ENCODE measurements around the gene KLRC4. TPM values are rescaled to one million over a fixed set of nuclear protein-coding genes. Genes with fewer than 3 reads are reported as not detected.

The KLRC4 gene
- total and polyA plus RNA-seq, 2 donors (not counting 1 experiment from before 2014, with no cell fraction given): not detected

- H3K4me1 ChIP-seq (ENCODE audit: control insufficient read depth in 2 of 2, insufficient read depth in 2 of 2, low read length in 2 of 2): peaks cover 10% of the 10 kb centered on the region in 2 donors
- H3K36me3 ChIP-seq (replicated peaks in 1 of 2; ENCODE audit: control extremely low read depth in 1 of 2, control insufficient read depth in 1 of 2, extremely low read depth in 1 of 2, insufficient read depth in 2 of 2, low read length in 1 of 2): no peaks in the 10 kb centered on the region
- H3K27me3 ChIP-seq (replicated peaks in 1 of 4; ENCODE audit: control extremely low read depth in 1 of 4, control insufficient read depth in 3 of 4, insufficient read depth in 4 of 4, low read length in 3 of 4): no peaks in the 10 kb centered on the region
- H4K20me1 ChIP-seq (ENCODE audit: control insufficient read depth, insufficient read depth, low read length, poor library complexity, severe bottlenecking): no peaks in the 10 kb centered on the region
- intact Hi-C loops (cut with micrococcal nuclease): no loop called here
- no CpG with 5 or more reads among the region's 3 CpGs for WGBS (ENCODE audit: insufficient coverage)
- H3K27ac Mint-ChIP-seq: no peak overlapping the region
- no peak overlapping the region for H3K4me2 ChIP-seq (replicated peaks; ENCODE audit: low read depth, low read length, poor library complexity, severe bottlenecking)
- H3K9ac ChIP-seq (ENCODE audit: low read length): no peak overlapping the region
- TF ChIP-seq CTCF (IDR thresholded peaks at IDR 0.05) (no peak), EZH2 (IDR thresholded peaks at IDR 0.05; ENCODE audit: borderline replicate concordance, insufficient read depth, low read depth, low read length, poor library complexity, severe bottlenecking) (no peak)
- H2AFZ ChIP-seq (ENCODE audit: insufficient read depth, low read depth, low read length, poor library complexity, severe bottlenecking): no peak overlapping the region
- peaks cover 7% of the 10 kb centered on the region for H3K4me1 Mint-ChIP-seq
- H3K27me3 Mint-ChIP-seq: peaks cover 6% of the 10 kb centered on the region
- ChIA-PET POLR2A (no interaction called here), CTCF (no interaction called here)
- no peak overlapping the region for H3K27ac ChIP-seq (ENCODE audit: low read length in 2 of 2)
- DNase-seq (no peak), ATAC-seq (ENCODE audit: low read depth) (no peak)
- no peaks in the 10 kb centered on the region for H3K79me2 ChIP-seq (ENCODE audit: control insufficient read depth, insufficient read depth, low read length)
- peaks cover 0 to 3% (median 0%) of the 10 kb centered on the region in 3 donors for H3K9me3 ChIP-seq (ENCODE audit: control extremely low read depth in 1 of 3, control insufficient read depth in 2 of 3, insufficient read depth in 1 of 3, low read length in 2 of 3)
- no peak overlapping the region for H3K4me3 ChIP-seq (ENCODE audit: control extremely low read depth in 1 of 5, extremely low read depth in 1 of 5, insufficient read depth in 1 of 5, low read depth in 2 of 5, low read length in 4 of 5)
- H3K4me3 Mint-ChIP-seq: no peak overlapping the region
- no peaks in the 10 kb centered on the region for H3K9me3 Mint-ChIP-seq (ENCODE audit: insufficient read depth)
Measured at GRCh38 chr12:10408842-10409241, 715 bp downstream of the KLRC4 start.

- WGBS (ENCODE audit: insufficient coverage): no CpG with 5 or more reads among the region's 4 CpGs
- ChIA-PET POLR2A (no interaction called here), CTCF (no interaction called here)
- Histone ChIP-seq H3K9me3 (ENCODE audit: control extremely low read depth in 1 of 3, control insufficient read depth in 2 of 3, insufficient read depth in 1 of 3, low read length in 2 of 3) (peaks cover 0 to 3% (median 0%) of the 10 kb centered on the region in 3 donors), H3K79me2 (ENCODE audit: control insufficient read depth, insufficient read depth, low read length) (no peaks in the 10 kb centered on the region), H3K4me3 (ENCODE audit: control extremely low read depth in 1 of 5, extremely low read depth in 1 of 5, insufficient read depth in 1 of 5, low read depth in 2 of 5, low read length in 4 of 5) (no peak overlapping the region), H2AFZ (ENCODE audit: insufficient read depth, low read depth, low read length, poor library complexity, severe bottlenecking) (no peak overlapping the region), H3K27me3 (replicated peaks in 1 of 4; ENCODE audit: control extremely low read depth in 1 of 4, control insufficient read depth in 3 of 4, insufficient read depth in 4 of 4, low read length in 3 of 4) (no peaks in the 10 kb centered on the region), H3K9ac (ENCODE audit: low read length) (no peak overlapping the region), H3K36me3 (replicated peaks in 1 of 2; ENCODE audit: control extremely low read depth in 1 of 2, control insufficient read depth in 1 of 2, extremely low read depth in 1 of 2, insufficient read depth in 2 of 2, low read length in 1 of 2) (no peaks in the 10 kb centered on the region), H3K4me1 (ENCODE audit: control insufficient read depth in 2 of 2, insufficient read depth in 2 of 2, low read length in 2 of 2) (peaks cover 10% of the 10 kb centered on the region in 2 donors), H3K27ac (ENCODE audit: low read length in 2 of 2) (no peak overlapping the region), H3K4me2 (replicated peaks; ENCODE audit: low read depth, low read length, poor library complexity, severe bottlenecking) (no peak overlapping the region), H4K20me1 (ENCODE audit: control insufficient read depth, insufficient read depth, low read length, poor library complexity, severe bottlenecking) (no peaks in the 10 kb centered on the region)
- Mint-ChIP-seq H3K4me3 (no peak overlapping the region), H3K4me1 (peaks cover 7% of the 10 kb centered on the region), H3K27ac (no peak overlapping the region), H3K9me3 (ENCODE audit: insufficient read depth) (no peaks in the 10 kb centered on the region), H3K27me3 (peaks cover 10% of the 10 kb centered on the region)
- DNase-seq (peak; percentile 48), ATAC-seq (ENCODE audit: low read depth) (no peak)
- intact Hi-C loops (cut with micrococcal nuclease): no loop called here
- no peak for TF ChIP-seq EZH2 (IDR thresholded peaks at IDR 0.05; ENCODE audit: borderline replicate concordance, insufficient read depth, low read depth, low read length, poor library complexity, severe bottlenecking)
- no peak for TF ChIP-seq CTCF (IDR thresholded peaks at IDR 0.05)
Measured at GRCh38 chr12:10406725-10407124, 2.8 kb downstream of the KLRC4 start.

All from B cell (primary cell).